CD14-positive monocyte (primary cell): ENCODE data around the gene STAMBPL1. TPM values are rescaled to one million over a fixed set of nuclear protein-coding genes. Genes with fewer than 3 reads are reported as not detected.
A peak's percentile ranks its signal among the peaks of the same experiment; 100 is the strongest.

Experiments used
- DNase-seq, 3 donors: peaks; one replicate each; pipeline ENCODE4 v3.0.0-alpha.2; 2011 to 2022
- H2AFZ ChIP-seq: 2 replicates; pipeline ENCODE4 v1.6.0; 2012; ENCODE audit warnings: mild to moderate bottlenecking, low read depth, low read length, inconsistent platforms; ENCODE audit not compliant: insufficient read depth, poor library complexity, severe bottlenecking
- H3K27ac ChIP-seq, 2 donors: 1 replicate in 1 of 2; 2 replicates in 1 of 2; pipeline ENCODE4 v1.5.1; 2012 to 2013; ENCODE audit warnings: low read length in 2 of 2, control low read depth in 1 of 2, inconsistent platforms in 1 of 2, low read depth in 1 of 2, mild to moderate bottlenecking in 1 of 2
- H3K27me3 ChIP-seq, 2 donors: one replicate each; pipeline versions ENCODE4 v1.6.0 to v1.6.1; 2011 to 2013; ENCODE audit warnings: low read length in 2 of 2; ENCODE audit not compliant: control insufficient read depth in 2 of 2, insufficient read depth in 2 of 2
- H3K36me3 ChIP-seq, 2 donors: replicated peaks in 1 of 2; 1 replicate in 1 of 2; 2 replicates in 1 of 2; pipeline versions ENCODE4 v1.5.1 to v1.6.1; 2012 to 2013; ENCODE audit warnings: low read length in 2 of 2, control low read depth in 1 of 2, inconsistent platforms in 1 of 2, mild to moderate bottlenecking in 1 of 2; ENCODE audit not compliant: insufficient read depth in 2 of 2, control insufficient read depth in 1 of 2
- H3K4me1 ChIP-seq, 2 donors: 1 replicate in 1 of 2; 2 replicates in 1 of 2; pipeline versions ENCODE4 v1.5.1 to v1.6.1; 2012 to 2013; ENCODE audit warnings: low read length in 2 of 2, control low read depth in 1 of 2, inconsistent platforms in 1 of 2, mild to moderate bottlenecking in 1 of 2, moderate library complexity in 1 of 2; ENCODE audit not compliant: insufficient read depth in 2 of 2, control insufficient read depth in 1 of 2
- H3K4me2 ChIP-seq: replicated peaks from 2 replicates; pipeline ENCODE3; 2012; ENCODE audit warnings: low read length, moderate library complexity, mild to moderate bottlenecking; ENCODE audit not compliant: poor library complexity, severe bottlenecking; ENCODE audit errors: extremely low read depth
- H3K4me3 ChIP-seq, 3 experiments: fragments of 200-600 bp in 1 of 3; sonication (generic) in 1 of 3; replicated peaks in 1 of 3; 1 replicate in 2 of 3; 2 replicates in 1 of 3; pipeline ENCODE4 v1.5.1; 2011 to 2013; ENCODE audit warnings: low read length in 3 of 3, mild to moderate bottlenecking in 3 of 3, control low read depth in 2 of 3, low read depth in 2 of 3, inconsistent platforms in 1 of 3, moderate library complexity in 1 of 3
- H3K79me2 ChIP-seq: 2 replicates; pipeline ENCODE4 v1.6.0; 2012; ENCODE audit warnings: mild to moderate bottlenecking, control low read depth, inconsistent platforms, low read length, moderate library complexity; ENCODE audit not compliant: insufficient read depth
- H3K9ac ChIP-seq: 2 replicates; pipeline ENCODE4 v1.6.0; 2017; ENCODE audit warnings: low read length, mild to moderate bottlenecking; ENCODE audit not compliant: insufficient read depth, poor library complexity, severe bottlenecking
- H3K9me3 ChIP-seq, 2 donors: replicated peaks in 1 of 2; 1 replicate in 1 of 2; 2 replicates in 1 of 2; pipeline versions ENCODE4 v1.5.1 to v1.6.1; 2012 to 2013; ENCODE audit warnings: low read length in 2 of 2, control low read depth in 1 of 2; ENCODE audit not compliant: control insufficient read depth in 1 of 2, insufficient read depth in 1 of 2
- H4K20me1 ChIP-seq: 2 replicates; pipeline ENCODE4 v1.6.0; 2012; ENCODE audit warnings: mild to moderate bottlenecking, low read length, control low read depth, moderate library complexity; ENCODE audit not compliant: insufficient read depth
- H3K27ac Mint-ChIP-seq, 7 donors: one replicate each; pipeline ENCODE4 v1.8.0; 2020; ENCODE audit warnings: mild to moderate bottlenecking in 7 of 7, mixed read lengths in 7 of 7, moderate library complexity in 6 of 7, inconsistent platforms in 2 of 7
- H3K27me3 Mint-ChIP-seq, 3 donors: one replicate each; pipeline ENCODE4 v1.8.0; 2021 to 2022; ENCODE audit warnings: low read depth in 3 of 3, mild to moderate bottlenecking in 3 of 3, mixed read lengths in 3 of 3, moderate library complexity in 3 of 3, inconsistent platforms in 1 of 3
- H3K36me3 Mint-ChIP-seq, 2 donors: one replicate each; pipeline ENCODE4 v1.8.0; 2020; ENCODE audit warnings: mixed read lengths in 2 of 2, inconsistent platforms in 1 of 2, mild to moderate bottlenecking in 1 of 2
- H3K4me1 Mint-ChIP-seq: one replicate; pipeline ENCODE4 v1.8.0; 2020; ENCODE audit warnings: mild to moderate bottlenecking, mixed read lengths
- H3K4me3 Mint-ChIP-seq, 2 donors: one replicate each; pipeline ENCODE4 v1.8.0; 2020; ENCODE audit warnings: mild to moderate bottlenecking in 2 of 2, mixed read lengths in 2 of 2, moderate library complexity in 1 of 2
- H3K9me3 Mint-ChIP-seq, 7 donors: one replicate each; pipeline ENCODE4 v1.8.0; 2020 to 2022; ENCODE audit warnings: mixed read lengths in 7 of 7, mild to moderate bottlenecking in 6 of 7, moderate library complexity in 6 of 7, inconsistent platforms in 2 of 7
- CTCF ChIP-seq: fragments of 200-600 bp; IDR thresholded peaks from one replicate; pipeline ENCODE4 v1.8.0; 2022; ENCODE audit warnings: antibody characterized with exemption, mild to moderate bottlenecking
- WGBS: methylation state at CpG from one replicate; pipeline ENCODE4 v1.1.5; 2013; ENCODE audit warnings: missing lambda C conversion rate; ENCODE audit not compliant: insufficient coverage; 5-methylcytosine and 5-hydroxymethylcytosine counted together
- intact Hi-C, 2 donors: fragments of 100-400 bp; cut with micrococcal nuclease; formaldehyde crosslinking; loops; one replicate each; pipeline versions ENCODE4 v1.15.0 to v1.15.1; 2023
- polyA plus RNA-seq, 3 donors: library from polyadenylated mRNA; depleted of rRNA in 1 of 3; unstranded in 2 of 3; stranded (reverse) in 1 of 3; fragments of 300-500 nt in 2 of 3; fragments of >200 nt in 1 of 3; fragmentation: Illumina TruSeq in 2 of 3; gene quantifications; 1 replicate in 2 of 3; 2 replicates in 1 of 3; pipeline ENCODE4 v1.2.3, GENCODE V29; 2012 to 2021

Gene STAMBPL1
- polyA plus RNA-seq, 3 donors = 0.07 to 1.5 (median 0.10) TPM

- Mint-ChIP-seq H3K4me1 (peaks cover 29% of the 10 kb centered on the region), H3K4me3 (no peak overlapping the region), H3K36me3 (no peaks in the 10 kb centered on the region), H3K27ac (peak overlapping the region in 1 of 7 donors; percentile 10), H3K27me3 (no peaks in the 10 kb centered on the region), H3K9me3 (no peaks in the 10 kb centered on the region)
- H3K4me2 ChIP-seq = no peak overlapping the region
- peak overlapping the region; percentile 33 for H2AFZ ChIP-seq
- H3K27ac ChIP-seq = no peak overlapping the region
- DNase-seq = no peak
- no peak for TF ChIP-seq CTCF
- intact Hi-C loops = no loop called here
- H3K9me3 ChIP-seq = no peaks in the 10 kb centered on the region
- H4K20me1 ChIP-seq = no peaks in the 10 kb centered on the region
- WGBS = no CpG with 5 or more reads among the region's 1 CpG
- H3K4me1 ChIP-seq = peaks cover 13 to 15% of the 10 kb centered on the region in 2 donors
- H3K9ac ChIP-seq = no peak overlapping the region
- no peak overlapping the region for H3K4me3 ChIP-seq
- H3K27me3 ChIP-seq = no peaks in the 10 kb centered on the region
- no peaks in the 10 kb centered on the region for H3K79me2 ChIP-seq
- no peaks in the 10 kb centered on the region for H3K36me3 ChIP-seq
These were observed 84.3 kb downstream of the STAMBPL1 start for GRCh38 chr10:88964360-88964759.

GRCh38 chr10:88964869-88965415, 84.9 kb downstream of the STAMBPL1 start:
- peak overlapping the region; percentile 33 for H2AFZ ChIP-seq
- no peak for DNase-seq
- H3K9ac ChIP-seq = no peak overlapping the region
- no peaks in the 10 kb centered on the region for H3K79me2 ChIP-seq
- peaks cover 13 to 15% of the 10 kb centered on the region in 2 donors for H3K4me1 ChIP-seq
- intact Hi-C loops = no loop called here
- H3K36me3 ChIP-seq = no peaks in the 10 kb centered on the region
- Mint-ChIP-seq H3K27me3 (no peaks in the 10 kb centered on the region), H3K9me3 (no peaks in the 10 kb centered on the region), H3K27ac (peak overlapping the region in 3 of 7 donors; percentile 1 to 36 (median 10)), H3K4me3 (peak overlapping the region in 1 of 2 donors; percentile 74), H3K36me3 (no peaks in the 10 kb centered on the region), H3K4me1 (peaks cover 29% of the 10 kb centered on the region)
- H4K20me1 ChIP-seq = no peaks in the 10 kb centered on the region
- H3K4me3 ChIP-seq = no peak overlapping the region
- 23% methylated on average over 2 of the region's 3 CpGs for WGBS
- no peak for TF ChIP-seq CTCF
- H3K27me3 ChIP-seq = no peaks in the 10 kb centered on the region
- no peak overlapping the region for H3K4me2 ChIP-seq
- H3K27ac ChIP-seq = no peak overlapping the region
- no peaks in the 10 kb centered on the region for H3K9me3 ChIP-seq
